ENCODE data around the gene ENO1.

GRCh38 chr1:8848663-8849386, 29.7 kb downstream of the ENO1 start:
- TF ChIP-seq, protein P1, sequence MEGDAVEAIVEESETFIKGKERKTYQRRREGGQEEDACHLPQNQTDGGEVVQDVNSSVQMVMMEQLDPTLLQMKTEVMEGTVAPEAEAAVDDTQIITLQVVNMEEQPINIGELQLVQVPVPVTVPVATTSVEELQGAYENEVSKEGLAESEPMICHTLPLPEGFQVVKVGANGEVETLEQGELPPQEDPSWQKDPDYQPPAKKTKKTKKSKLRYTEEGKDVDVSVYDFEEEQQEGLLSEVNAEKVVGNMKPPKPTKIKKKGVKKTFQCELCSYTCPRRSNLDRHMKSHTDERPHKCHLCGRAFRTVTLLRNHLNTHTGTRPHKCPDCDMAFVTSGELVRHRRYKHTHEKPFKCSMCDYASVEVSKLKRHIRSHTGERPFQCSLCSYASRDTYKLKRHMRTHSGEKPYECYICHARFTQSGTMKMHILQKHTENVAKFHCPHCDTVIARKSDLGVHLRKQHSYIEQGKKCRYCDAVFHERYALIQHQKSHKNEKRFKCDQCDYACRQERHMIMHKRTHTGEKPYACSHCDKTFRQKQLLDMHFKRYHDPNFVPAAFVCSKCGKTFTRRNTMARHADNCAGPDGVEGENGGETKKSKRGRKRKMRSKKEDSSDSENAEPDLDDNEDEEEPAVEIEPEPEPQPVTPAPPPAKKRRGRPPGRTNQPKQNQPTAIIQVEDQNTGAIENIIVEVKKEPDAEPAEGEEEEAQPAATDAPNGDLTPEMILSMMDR (IDR thresholded peaks at IDR 0.05): peak; percentile 85 to 94 (median 92)
- TF ChIP-seq POLR2A (IDR thresholded peaks at IDR 0.05): no peak

Measured in upper lobe of left lung (tissue), 4 donors.